Dermis lymphatic vessel endothelial cell (primary cell): ENCODE measurements around the gene SLC36A1. TPM values are rescaled to one million over a fixed set of nuclear protein-coding genes. Genes with fewer than 3 reads are reported as not detected.

Source experiments
- total RNA-seq: library from RNA; depleted of rRNA; stranded (reverse); fragments of >200 nt; gene quantifications from 2 replicates; pipeline ENCODE4 v1.2.1, GENCODE V29; 2014

SLC36A1 gene
- total RNA-seq = 1.4 and 3.3 TPM in 2 replicates

DNA sequence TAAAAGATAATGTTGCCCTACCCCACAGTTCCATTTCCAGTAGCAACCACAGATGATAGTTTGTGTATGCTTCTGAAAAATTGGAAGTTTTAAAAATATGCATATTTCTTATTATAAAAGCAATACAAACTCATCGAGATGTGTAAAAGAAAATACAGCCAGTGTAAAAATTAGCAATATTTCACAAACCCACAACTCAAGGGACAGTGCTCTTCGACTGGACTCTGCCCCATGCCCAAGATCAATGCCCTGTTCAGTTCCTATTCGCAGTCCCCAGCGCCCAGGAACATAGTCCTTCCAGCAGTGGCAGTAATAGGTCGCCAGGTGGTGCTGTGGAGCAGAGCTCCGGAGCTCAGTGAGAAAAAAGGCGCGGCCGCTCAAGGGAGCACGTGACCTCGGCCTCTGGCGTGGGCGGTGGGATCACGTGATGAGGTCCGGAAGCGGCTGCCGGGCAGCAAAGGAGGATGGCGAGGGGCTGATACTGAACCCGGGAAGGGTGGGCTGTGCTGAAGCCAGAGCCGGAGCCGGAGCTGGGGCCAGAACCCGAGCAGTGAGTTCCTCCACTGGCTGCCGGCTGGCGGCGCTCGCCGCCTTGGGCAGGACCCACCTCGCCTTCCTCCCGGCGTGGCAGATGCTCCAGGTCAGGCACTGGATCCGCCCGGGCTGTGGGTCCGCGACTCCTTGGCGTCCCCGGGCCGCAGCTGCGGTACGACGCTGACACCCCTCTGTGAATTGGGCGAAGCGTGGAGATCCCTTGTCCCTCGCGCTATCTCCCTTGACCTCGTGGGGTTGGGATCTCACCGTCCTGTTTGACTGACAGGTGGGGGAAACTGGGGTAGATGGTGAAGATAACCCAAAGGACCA is at the start of gene SLC36A1:
TSS of gene SLC36A1 (plus strand) at position 430 of the 864 bp plus-strand sequence. CDS start 11,190 bp downstream, outside the sequence.

Other genes with a start within 250 kb of the SLC36A1 start
- 0.54 and 1.5 TPM in 2 replicates for gene CCDC69, start 223.5 kb upstream of the SLC36A1 start, total RNA-seq
- gene GM2A, start 194.4 kb upstream of the SLC36A1 start, total RNA-seq = 11.4 and 15.3 TPM in 2 replicates
- not detected in 2 replicates for gene SLC36A3, start 143.8 kb upstream of the SLC36A1 start, total RNA-seq
- not detected in 2 replicates for gene SLC36A2, start 100.0 kb upstream of the SLC36A1 start, total RNA-seq
- not detected in 2 replicates for gene FAT2, start 143.7 kb downstream of the SLC36A1 start, total RNA-seq
- gene SPARC, start 239.3 kb downstream of the SLC36A1 start, total RNA-seq = 330 and 676 TPM in 2 replicates